NT2/D1 (cell line): ENCODE measurements around the gene BSG.

Experiments used
- SUZ12 ChIP-seq: IDR thresholded peaks from 2 replicates; pipeline ENCODE4 v1.6.1; 2011; ENCODE audit not compliant: insufficient read length, insufficient read depth; ENCODE audit errors: extremely low read depth
- YY1 ChIP-seq: IDR thresholded peaks from 2 replicates; pipeline ENCODE4 v1.6.1; 2011; ENCODE audit not compliant: insufficient read length, insufficient read depth
- ZNF274 ChIP-seq: IDR thresholded peaks from 2 replicates; pipeline ENCODE4 v1.6.1; 2011; ENCODE audit warnings: mild to moderate bottlenecking, low read depth, low read length

DNA sequence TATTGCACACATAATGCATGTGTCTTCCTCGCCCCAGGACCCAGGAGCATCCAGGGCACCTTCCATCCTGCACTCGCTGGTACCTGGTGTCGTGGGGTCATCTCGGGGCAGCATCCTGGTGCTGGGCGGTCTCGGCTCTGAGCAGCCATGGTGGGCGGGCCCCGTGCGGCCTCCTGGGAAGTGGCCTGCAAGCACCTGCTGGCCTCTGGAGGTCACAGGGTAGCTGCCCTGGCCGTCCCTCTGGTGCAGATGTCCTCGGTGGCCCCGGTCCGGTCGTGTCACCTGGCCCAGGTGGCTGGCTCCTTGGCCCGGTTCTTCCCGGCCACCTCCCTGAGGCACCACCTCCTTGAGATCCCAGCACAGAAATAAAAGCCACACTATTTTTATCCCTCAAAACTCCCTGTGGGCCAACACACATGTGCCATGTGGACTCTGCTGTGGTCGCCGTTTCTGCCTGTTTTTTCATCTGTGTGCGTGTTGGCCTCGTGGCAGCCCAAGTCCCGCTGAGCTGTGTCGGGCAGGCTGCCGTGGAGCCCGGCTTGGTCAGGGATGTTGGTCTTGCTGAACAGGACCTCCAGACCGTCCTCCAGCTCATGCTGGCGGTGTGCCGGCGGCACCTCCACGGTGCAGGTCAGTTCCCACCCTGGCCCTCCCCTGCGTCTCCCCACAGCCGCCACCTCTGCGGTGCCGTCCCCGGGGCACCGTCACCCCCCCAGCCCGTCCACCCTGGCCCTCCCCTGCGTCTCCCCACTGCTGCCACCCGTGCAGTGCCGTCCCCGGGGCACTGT, 33.6 kb upstream of the BSG start:
- TF ChIP-seq YY1 (no peak), ZNF274 (no peak), SUZ12 (no peak)
